ENCODE data around the gene CEP78. TPM values are rescaled to one million over a fixed set of nuclear protein-coding genes. Genes with fewer than 3 reads are reported as not detected.

CEP78 gene
- total RNA-seq, 1 donor from 2014 or later = 59.5 TPM

- Mint-ChIP-seq H3K4me3 (ENCODE audit: low read depth) (no peak overlapping the region), H3K9me3 (ENCODE audit: low read depth) (no peaks in the 10 kb centered on the region), H3K27me3 (no peaks in the 10 kb centered on the region), H3K36me3 (ENCODE audit: insufficient read depth) (peaks cover 36% of the 10 kb centered on the region), H3K27ac (no peak overlapping the region), H3K4me1 (ENCODE audit: low read depth) (peaks cover 2% of the 10 kb centered on the region)
- TF ChIP-seq, protein P1, sequence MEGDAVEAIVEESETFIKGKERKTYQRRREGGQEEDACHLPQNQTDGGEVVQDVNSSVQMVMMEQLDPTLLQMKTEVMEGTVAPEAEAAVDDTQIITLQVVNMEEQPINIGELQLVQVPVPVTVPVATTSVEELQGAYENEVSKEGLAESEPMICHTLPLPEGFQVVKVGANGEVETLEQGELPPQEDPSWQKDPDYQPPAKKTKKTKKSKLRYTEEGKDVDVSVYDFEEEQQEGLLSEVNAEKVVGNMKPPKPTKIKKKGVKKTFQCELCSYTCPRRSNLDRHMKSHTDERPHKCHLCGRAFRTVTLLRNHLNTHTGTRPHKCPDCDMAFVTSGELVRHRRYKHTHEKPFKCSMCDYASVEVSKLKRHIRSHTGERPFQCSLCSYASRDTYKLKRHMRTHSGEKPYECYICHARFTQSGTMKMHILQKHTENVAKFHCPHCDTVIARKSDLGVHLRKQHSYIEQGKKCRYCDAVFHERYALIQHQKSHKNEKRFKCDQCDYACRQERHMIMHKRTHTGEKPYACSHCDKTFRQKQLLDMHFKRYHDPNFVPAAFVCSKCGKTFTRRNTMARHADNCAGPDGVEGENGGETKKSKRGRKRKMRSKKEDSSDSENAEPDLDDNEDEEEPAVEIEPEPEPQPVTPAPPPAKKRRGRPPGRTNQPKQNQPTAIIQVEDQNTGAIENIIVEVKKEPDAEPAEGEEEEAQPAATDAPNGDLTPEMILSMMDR (IDR thresholded peaks at IDR 0.05; ENCODE audit: unreplicated experiment) = no peak
- DNase-seq (ENCODE audit: low spot score, unreplicated experiment) = no peak
These were observed 71.5 kb downstream of the CEP78 start for GRCh38 chr9:78307360-78307759.

- no peak overlapping the region for H3K27ac Mint-ChIP-seq
- peaks cover 2% of the 10 kb centered on the region for H3K4me1 Mint-ChIP-seq (ENCODE audit: low read depth)
- no peaks in the 10 kb centered on the region for H3K9me3 Mint-ChIP-seq (ENCODE audit: low read depth)
- no peak overlapping the region for H3K4me3 Mint-ChIP-seq (ENCODE audit: low read depth)
- H3K27me3 Mint-ChIP-seq = no peaks in the 10 kb centered on the region
- DNase-seq (ENCODE audit: low spot score, unreplicated experiment) = no peak
- TF ChIP-seq, protein P1 (IDR thresholded peaks at IDR 0.05; ENCODE audit: unreplicated experiment) = no peak
- peaks cover 34% of the 10 kb centered on the region for H3K36me3 Mint-ChIP-seq (ENCODE audit: insufficient read depth)
These were observed 73.2 kb downstream of the CEP78 start for GRCh38 chr9:78309066-78309465.

GRCh38 chr9:78311075-78311474, 75.2 kb downstream of the CEP78 start:
- peaks cover 34% of the 10 kb centered on the region for H3K36me3 Mint-ChIP-seq (ENCODE audit: insufficient read depth)
- no peak for DNase-seq (ENCODE audit: low spot score, unreplicated experiment)
- no peak overlapping the region for H3K4me3 Mint-ChIP-seq (ENCODE audit: low read depth)
- H3K27me3 Mint-ChIP-seq = no peaks in the 10 kb centered on the region
- H3K27ac Mint-ChIP-seq = no peak overlapping the region
- TF ChIP-seq, protein P1 (IDR thresholded peaks at IDR 0.05; ENCODE audit: unreplicated experiment) = no peak
- peaks cover 2% of the 10 kb centered on the region for H3K4me1 Mint-ChIP-seq (ENCODE audit: low read depth)
- no peaks in the 10 kb centered on the region for H3K9me3 Mint-ChIP-seq (ENCODE audit: low read depth)

GRCh38 chr9:78311886-78312524, 76.1 kb downstream of the CEP78 start:
- H3K27ac Mint-ChIP-seq = no peak overlapping the region
- DNase-seq (ENCODE audit: low spot score, unreplicated experiment) = no peak
- TF ChIP-seq, protein P1 (IDR thresholded peaks at IDR 0.05; ENCODE audit: unreplicated experiment) = no peak

GRCh38 chr9:78314550-78314949, 78.7 kb downstream of the CEP78 start:
- no peak for DNase-seq (ENCODE audit: low spot score, unreplicated experiment)
- Mint-ChIP-seq H3K4me1 (ENCODE audit: low read depth) (peaks cover 2% of the 10 kb centered on the region), H3K4me3 (ENCODE audit: low read depth) (no peak overlapping the region), H3K27ac (no peak overlapping the region), H3K9me3 (ENCODE audit: low read depth) (no peaks in the 10 kb centered on the region), H3K27me3 (no peaks in the 10 kb centered on the region), H3K36me3 (ENCODE audit: insufficient read depth) (peaks cover 48% of the 10 kb centered on the region)
- TF ChIP-seq, protein P1 (IDR thresholded peaks at IDR 0.05; ENCODE audit: unreplicated experiment) = no peak

More at GRCh38 chr9:78311886-78312524, 76.1 kb downstream of the CEP78 start:
- Mint-ChIP-seq H3K36me3 (ENCODE audit: insufficient read depth) (peaks cover 38% of the 10 kb centered on the region), H3K4me3 (ENCODE audit: low read depth) (no peak overlapping the region), H3K4me1 (ENCODE audit: low read depth) (peaks cover 2% of the 10 kb centered on the region), H3K9me3 (ENCODE audit: low read depth) (no peaks in the 10 kb centered on the region), H3K27me3 (no peaks in the 10 kb centered on the region)
